Activated CD4-positive, alpha-beta T cell treated with anti-CD3 and anti-CD28 coated beads, Interleukin-2, amount 10 ng/mL, durations not matched to agents 7 days and 5 days (primary cell): ENCODE data around the gene TUBB1. TPM values are rescaled to one million over a fixed set of nuclear protein-coding genes. Genes with fewer than 3 reads are reported as not detected.

Source experiments
- CTCF ChIA-PET: fragments of 350-600 bp; sonication (Branson Sonifier 250); formaldehyde crosslinking; loops from one replicate; lab custom pipeline; 2021; ENCODE audit warnings: antibody characterized with exemption; lab: Charles Lee
- POLR2A ChIA-PET: fragments of 350-600 bp; sonication (Branson Sonifier 250); formaldehyde crosslinking; loops from one replicate; lab custom pipeline; 2021; ENCODE audit warnings: antibody characterized with exemption; lab: Charles Lee
- DNase-seq: peaks from one replicate; pipeline ENCODE4 v3.0.0-alpha.2; 2020
- H3K27ac Mint-ChIP-seq: one replicate; pipeline ENCODE4 v1.8.0; 2021; ENCODE audit warnings: mild to moderate bottlenecking, moderate library complexity, mixed read lengths
- H3K27me3 Mint-ChIP-seq: one replicate; pipeline ENCODE4 v1.8.0; 2021; ENCODE audit warnings: mixed read lengths
- H3K36me3 Mint-ChIP-seq: one replicate; pipeline ENCODE4 v1.8.0; 2021; ENCODE audit warnings: low read depth, mixed read lengths
- H3K4me1 Mint-ChIP-seq: one replicate; pipeline ENCODE4 v1.8.0; 2021; ENCODE audit warnings: mixed read lengths
- H3K4me3 Mint-ChIP-seq: one replicate; pipeline ENCODE4 v1.8.0; 2021; ENCODE audit warnings: mild to moderate bottlenecking, moderate library complexity, mixed read lengths
- H3K9me3 Mint-ChIP-seq: one replicate; pipeline ENCODE4 v1.8.0; 2021; ENCODE audit warnings: mixed read lengths
- total RNA-seq, 2 experiments: library from RNA; stranded (reverse); gene quantifications; one replicate each; pipeline ENCODE4 v1.2.3, GENCODE V29; 2021

Gene TUBB1
- not detected for total RNA-seq

GRCh38 chr20:59019217-59019616 is at the start of gene TUBB1:
Gene TUBB1, plus strand, starts transcription at chr20:59019429. Its CDS starts 94 bp downstream, at chr20:59019523.
- no peaks in the 10 kb centered on the region for H3K27me3 Mint-ChIP-seq
- peak within 1 kb of the TSS; percentile 31 for H3K27ac Mint-ChIP-seq

GRCh38 chr20:58969439-58969838 is 49.8 kb upstream of the TUBB1 start:
- Mint-ChIP-seq H3K27me3 (peaks cover 39% of the 10 kb centered on the region), H3K36me3 (peaks cover 4% of the 10 kb centered on the region), H3K4me1 (no peaks in the 10 kb centered on the region), H3K27ac (no peak overlapping the region), H3K9me3 (peaks cover 4% of the 10 kb centered on the region), H3K4me3 (no peak overlapping the region)
- CTCF ChIA-PET, result interaction anchor here (1.1 kb wide), 1 partner anchor 9 kb away, joined by 4 read pairs; no protein-coding TSS in a partner anchor
- DNase-seq, result no peak
- POLR2A ChIA-PET, result no interaction called here

More at GRCh38 chr20:59019217-59019616, at the start of gene TUBB1:
- DNase-seq, result no peak
- ChIA-PET POLR2A (interaction anchor here (0.5 kb wide), 1 partner anchor 13 kb away, joined by 4 read pairs; no protein-coding TSS in a partner anchor), CTCF (interaction anchor here (1.5 kb wide), 1 partner anchor 11 kb away, joined by 7 read pairs; no protein-coding TSS in a partner anchor)
- Mint-ChIP-seq H3K9me3 (no peaks in the 10 kb centered on the region), H3K4me3 (no peak within 1 kb of the TSS), H3K4me1 (peaks cover 28% of the 10 kb centered on the region), H3K36me3 (peaks cover 18% of the 10 kb centered on the region)

- POLR2A ChIA-PET, result no interaction called here
- Mint-ChIP-seq H3K36me3 (peaks cover 4% of the 10 kb centered on the region), H3K4me1 (no peaks in the 10 kb centered on the region), H3K9me3 (peaks cover 6% of the 10 kb centered on the region), H3K27me3 (peaks cover 35% of the 10 kb centered on the region), H3K27ac (no peak overlapping the region), H3K4me3 (no peak overlapping the region)
- CTCF ChIA-PET, result no interaction called here
- DNase-seq, result no peak
Observed at GRCh38 chr20:58970146-58970545, 49.1 kb upstream of the TUBB1 start.

GRCh38 chr20:58971429-58971828 is 47.8 kb upstream of the TUBB1 start:
- Mint-ChIP-seq H3K27me3 (peaks cover 32% of the 10 kb centered on the region), H3K36me3 (peaks cover 4% of the 10 kb centered on the region), H3K27ac (no peak overlapping the region), H3K4me1 (no peaks in the 10 kb centered on the region), H3K4me3 (no peak overlapping the region), H3K9me3 (peaks cover 15% of the 10 kb centered on the region)
- CTCF ChIA-PET, result no interaction called here
- DNase-seq, result no peak
- POLR2A ChIA-PET, result no interaction called here

GRCh38 chr20:58973179-58973578 is 46.0 kb upstream of the TUBB1 start:
- Mint-ChIP-seq H3K27ac (no peak overlapping the region), H3K4me1 (no peaks in the 10 kb centered on the region), H3K36me3 (peaks cover 4% of the 10 kb centered on the region), H3K4me3 (no peak overlapping the region), H3K27me3 (peaks cover 35% of the 10 kb centered on the region), H3K9me3 (peaks cover 15% of the 10 kb centered on the region)
- POLR2A ChIA-PET, result no interaction called here
- DNase-seq, result no peak
- CTCF ChIA-PET, result no interaction called here

- Mint-ChIP-seq H3K4me1 (no peaks in the 10 kb centered on the region), H3K9me3 (peaks cover 13% of the 10 kb centered on the region), H3K4me3 (no peak overlapping the region), H3K36me3 (peaks cover 2% of the 10 kb centered on the region), H3K27me3 (peaks cover 30% of the 10 kb centered on the region), H3K27ac (no peak overlapping the region)
- ChIA-PET POLR2A (no interaction called here), CTCF (no interaction called here)
- DNase-seq, result no peak
Observed at GRCh38 chr20:58973866-58974265, 45.4 kb upstream of the TUBB1 start.

- Mint-ChIP-seq H3K4me3 (no peak overlapping the region), H3K27ac (no peak overlapping the region), H3K36me3 (no peaks in the 10 kb centered on the region), H3K4me1 (peaks cover 1% of the 10 kb centered on the region), H3K9me3 (peaks cover 10% of the 10 kb centered on the region), H3K27me3 (peaks cover 19% of the 10 kb centered on the region)
- ChIA-PET POLR2A (no interaction called here), CTCF (interaction anchor here (0.7 kb wide), 1 partner anchor 13 kb away, joined by 3 read pairs; no protein-coding TSS in a partner anchor)
- DNase-seq, result no peak
Observed at GRCh38 chr20:58975353-58975752, 43.9 kb upstream of the TUBB1 start.

GRCh38 chr20:58976061-58976730 is 43.0 kb upstream of the TUBB1 start:
- Mint-ChIP-seq H3K9me3 (peaks cover 10% of the 10 kb centered on the region), H3K36me3 (no peaks in the 10 kb centered on the region), H3K27me3 (peaks cover 12% of the 10 kb centered on the region), H3K27ac (no peak overlapping the region), H3K4me3 (no peak overlapping the region), H3K4me1 (peaks cover 1% of the 10 kb centered on the region)
- POLR2A ChIA-PET, result no interaction called here
- DNase-seq, result no peak
- CTCF ChIA-PET, result interaction anchor here (0.6 kb wide), 1 partner anchor 1476 kb away, joined by 4 read pairs; no protein-coding TSS in a partner anchor

GRCh38 chr20:58978351-58979190 is 40.7 kb upstream of the TUBB1 start:
- ChIA-PET CTCF (interaction anchor here (0.6 to 1.6 kb wide), 4 partner anchors 8 to 99 kb away, joined by 3 to 4 read pairs (median 4); no protein-coding TSS in a partner anchor), POLR2A (no interaction called here)
- peaks cover 10% of the 10 kb centered on the region for H3K9me3 Mint-ChIP-seq
- no peak overlapping the region for H3K27ac Mint-ChIP-seq
- H3K27me3 Mint-ChIP-seq, result peaks cover 7% of the 10 kb centered on the region
- DNase-seq, result no peak
- H3K4me1 Mint-ChIP-seq, result peaks cover 16% of the 10 kb centered on the region
- H3K4me3 Mint-ChIP-seq, result no peak overlapping the region
- peaks cover 7% of the 10 kb centered on the region for H3K36me3 Mint-ChIP-seq

- H3K4me3 Mint-ChIP-seq, result peak within 1 kb of the TSS; percentile 94
- peaks cover 5% of the 10 kb centered on the region for H3K27me3 Mint-ChIP-seq
- ChIA-PET CTCF (interaction anchor here (0.8 kb wide), 1 partner anchor 51 kb away, joined by 3 read pairs; the partner anchor contains the start of gene ATP5F1E), POLR2A (interaction anchor here (0.6 kb wide), 1 partner anchor 423 kb away, joined by 4 read pairs; no protein-coding TSS in a partner anchor)
- peaks cover 17% of the 10 kb centered on the region for H3K36me3 Mint-ChIP-seq
- H3K27ac Mint-ChIP-seq, result peak within 1 kb of the TSS; percentile 91
- peak; percentile 88 for DNase-seq
- peaks cover 35% of the 10 kb centered on the region for H3K4me1 Mint-ChIP-seq
- H3K9me3 Mint-ChIP-seq, result peaks cover 2% of the 10 kb centered on the region
Observed at GRCh38 chr20:58980711-58981627, 38.3 kb upstream of the TUBB1 start, which contains the start of gene NELFCD. Gene NELFCD, plus strand, starts transcription at chr20:58981256. Its CDS starts 54 bp downstream, at chr20:58981310.

GRCh38 chr20:58981628-58982364 is 37.4 kb upstream of the TUBB1 start:
- ChIA-PET CTCF (interaction anchor here (0.6 to 0.8 kb wide), 2 partner anchors 51 to 528 kb away, joined by 3 read pairs; partner anchors contain the start of gene ATP5F1E), POLR2A (no interaction called here)
- no peak for DNase-seq

More at GRCh38 chr20:58981628-58982364, 37.4 kb upstream of the TUBB1 start:
- Mint-ChIP-seq H3K4me1 (peaks cover 37% of the 10 kb centered on the region), H3K4me3 (peak overlapping the region; percentile 94), H3K36me3 (peaks cover 21% of the 10 kb centered on the region), H3K27ac (peak overlapping the region; percentile 91), H3K9me3 (no peaks in the 10 kb centered on the region), H3K27me3 (peaks cover 3% of the 10 kb centered on the region)
